GM12873 (cell line): Measurements from ENCODE around the gene GLYR1.

Source experiments
- CTCF ChIP-seq: IDR thresholded peaks from 2 replicates; pipeline ENCODE4 v1.5.1; 2012; ENCODE audit warnings: low read depth, mild to moderate bottlenecking, moderate library complexity, low read length, control low read depth; ENCODE audit not compliant: insufficient read depth; ENCODE audit errors: missing control alignments

GLYR1 gene

GRCh38 chr16:4802659-4803287 is 44.3 kb downstream of the GLYR1 start:
- TF ChIP-seq CTCF, result no peak

- TF ChIP-seq CTCF, result no peak
Measured at GRCh38 chr16:4801962-4802658, 45.0 kb downstream of the GLYR1 start, which contains the start of gene ROGDI. TSS of gene ROGDI (minus strand) at chr16:4802633. CDS start at chr16:4802571, 62 bp downstream.

- no peak for TF ChIP-seq CTCF
Measured at GRCh38 chr16:4801051-4801961, 45.8 kb downstream of the GLYR1 start.

- TF ChIP-seq CTCF, result no peak
Measured at GRCh38 chr16:4800290-4801041, 46.6 kb downstream of the GLYR1 start.

- TF ChIP-seq CTCF, result no peak
Measured at GRCh38 chr16:4799171-4799855, 47.8 kb downstream of the GLYR1 start.

- no peak for TF ChIP-seq CTCF
Measured at GRCh38 chr16:4798456-4798855, 48.6 kb downstream of the GLYR1 start.
